Islet precursor cell (in vitro differentiated cells): ENCODE data around the gene NPIPA1.
"Not testable (repeated sequence)": the region's sequence is repeated elsewhere in the genome, so short reads cannot be mapped to it uniquely, and the experiment has no call there.

Experiments used
- DNase-seq: peaks from one replicate; pipeline ENCODE4 v3.0.0-alpha.2; 2018

NPIPA1 gene

DNA sequence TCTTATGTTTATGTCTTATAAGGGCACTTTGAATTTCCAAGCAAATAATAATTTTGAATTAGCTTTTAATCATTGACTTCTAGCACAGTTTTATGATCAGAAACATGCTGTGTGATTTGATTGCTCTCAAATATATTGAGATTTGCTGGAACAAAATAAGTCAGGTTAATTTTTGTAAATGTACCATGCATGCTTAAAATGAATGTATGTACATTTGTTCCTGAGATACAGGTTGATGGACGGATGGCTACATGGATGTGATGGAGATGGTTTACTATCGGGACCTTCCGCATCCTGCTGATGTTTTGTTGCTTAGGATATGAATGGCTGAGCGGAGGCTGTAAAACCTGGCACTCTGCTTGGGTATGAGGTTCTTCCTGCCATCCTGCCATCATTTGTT, at the start of gene NPIPA1:
TSS of gene NPIPA1 (plus strand) at position 301 of the 400 bp plus-strand sequence. CDS start at position 301, 0 bp downstream.
- not testable (repeated sequence) for DNase-seq

DNA sequence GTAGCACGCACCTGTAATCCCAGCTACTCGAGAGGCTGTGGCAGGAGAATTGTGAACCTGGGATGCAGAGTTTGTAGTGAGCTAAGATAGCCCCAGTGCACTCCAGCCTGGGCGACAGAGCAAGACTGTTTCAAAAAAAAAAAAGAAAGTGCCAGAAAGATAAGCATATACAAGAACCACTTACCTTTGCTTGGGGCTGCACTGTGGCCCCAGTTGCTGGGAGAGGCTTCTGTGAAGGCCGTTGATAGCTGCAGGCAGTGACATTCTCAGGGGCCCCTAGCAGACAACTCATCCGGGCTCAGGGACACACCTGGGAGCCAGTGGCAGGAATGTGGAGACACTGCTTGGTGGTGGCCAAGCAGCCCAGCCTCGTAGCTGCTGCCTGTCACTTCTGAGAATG, 45.1 kb upstream of the NPIPA1 start:
- DNase-seq = peak; percentile 19

DNA sequence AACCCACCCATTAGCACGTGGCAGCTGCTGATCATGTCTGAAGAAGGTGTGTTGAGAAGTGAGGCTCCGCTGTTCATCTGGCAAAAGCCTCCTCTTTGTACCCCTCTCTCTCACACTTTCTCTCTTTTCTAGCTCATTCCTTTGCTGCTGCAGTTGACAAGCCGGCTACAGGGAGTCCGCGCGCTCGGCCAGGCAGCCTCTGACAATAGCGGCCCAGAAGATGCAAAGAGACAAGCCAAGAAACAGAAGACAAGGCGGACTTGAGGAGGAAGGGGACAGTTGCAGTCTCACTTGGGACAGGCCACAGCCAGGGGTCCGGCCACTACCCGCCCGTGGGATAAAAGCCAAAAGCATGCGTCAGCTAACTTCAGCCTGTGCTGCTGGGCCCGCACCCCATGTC, 41.9 kb upstream of the NPIPA1 start:
- DNase-seq = peak; percentile 31

DNA sequence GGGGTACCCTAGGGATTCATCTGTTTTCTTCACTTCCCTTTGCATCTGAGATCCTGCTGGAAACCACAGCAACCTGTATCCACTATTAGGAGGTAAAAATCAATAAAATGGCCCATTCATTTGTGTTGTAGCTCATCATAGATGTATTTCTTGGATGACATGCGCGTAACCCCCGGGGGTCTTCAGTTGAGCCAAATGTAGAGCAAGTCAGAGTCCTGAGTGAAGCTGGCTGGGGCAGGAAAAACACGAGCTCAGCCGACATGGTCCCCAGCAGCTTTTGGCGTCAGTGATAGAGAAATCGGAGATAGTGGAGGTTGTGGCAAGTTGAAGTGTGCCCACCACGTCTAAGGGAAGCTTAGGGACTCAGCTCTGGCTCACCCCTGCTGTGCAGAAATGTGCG, 41.2 kb upstream of the NPIPA1 start:
- peak; percentile 38 for DNase-seq

DNA sequence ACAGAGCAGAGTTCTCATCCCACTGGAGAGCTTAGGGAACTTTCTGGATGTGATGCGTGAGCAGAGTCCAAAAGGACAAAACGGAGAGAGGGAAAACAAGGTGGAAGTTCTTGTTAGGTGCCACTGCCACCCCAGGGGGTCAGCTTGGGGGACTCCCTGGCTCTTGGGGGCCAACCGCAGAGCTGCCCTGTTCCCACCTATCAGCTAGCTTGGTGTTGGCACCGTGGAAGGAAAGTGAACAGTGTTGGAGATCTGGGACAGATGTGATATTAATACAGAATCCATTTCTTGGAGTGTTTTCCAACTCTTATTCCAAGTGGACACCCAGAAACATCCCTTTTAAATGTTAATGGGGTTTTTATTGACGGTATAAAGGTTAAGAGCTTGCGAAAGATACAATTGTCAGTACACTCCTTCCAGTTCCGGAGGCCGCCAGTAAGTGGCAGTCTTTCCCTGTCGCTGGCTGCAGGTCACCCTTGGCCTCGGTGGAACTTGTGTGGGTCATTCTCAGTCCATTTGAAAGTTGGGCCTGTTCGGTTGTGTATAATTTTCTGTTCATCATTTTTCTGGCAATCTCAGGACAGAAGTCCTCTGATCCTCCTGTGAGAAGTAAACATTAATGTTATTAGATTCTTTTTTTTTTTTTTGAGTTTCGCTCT, 40.1 kb upstream of the NPIPA1 start:
- DNase-seq = not testable (repeated sequence)

DNA sequence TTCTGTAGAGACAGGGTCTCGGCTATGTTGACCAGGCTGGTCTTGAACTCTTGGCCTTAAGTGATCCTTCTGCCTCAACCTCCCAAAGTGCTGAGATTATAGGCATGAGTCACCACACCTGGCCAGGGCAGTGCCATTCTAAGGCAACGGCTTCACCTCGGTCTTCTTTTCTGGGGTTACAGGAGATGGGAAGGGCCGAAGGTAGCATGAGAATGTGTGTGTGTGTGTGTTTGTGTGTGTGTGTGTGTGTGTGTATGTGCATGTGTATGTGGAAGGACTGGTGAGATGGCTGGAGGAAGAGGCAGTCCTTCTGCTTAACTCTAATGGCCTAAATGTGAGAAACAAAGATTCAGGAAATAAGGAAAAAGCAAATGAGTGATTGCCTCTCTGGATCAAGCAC, 39.1 kb upstream of the NPIPA1 start:
- peak; percentile 11 for DNase-seq

DNA sequence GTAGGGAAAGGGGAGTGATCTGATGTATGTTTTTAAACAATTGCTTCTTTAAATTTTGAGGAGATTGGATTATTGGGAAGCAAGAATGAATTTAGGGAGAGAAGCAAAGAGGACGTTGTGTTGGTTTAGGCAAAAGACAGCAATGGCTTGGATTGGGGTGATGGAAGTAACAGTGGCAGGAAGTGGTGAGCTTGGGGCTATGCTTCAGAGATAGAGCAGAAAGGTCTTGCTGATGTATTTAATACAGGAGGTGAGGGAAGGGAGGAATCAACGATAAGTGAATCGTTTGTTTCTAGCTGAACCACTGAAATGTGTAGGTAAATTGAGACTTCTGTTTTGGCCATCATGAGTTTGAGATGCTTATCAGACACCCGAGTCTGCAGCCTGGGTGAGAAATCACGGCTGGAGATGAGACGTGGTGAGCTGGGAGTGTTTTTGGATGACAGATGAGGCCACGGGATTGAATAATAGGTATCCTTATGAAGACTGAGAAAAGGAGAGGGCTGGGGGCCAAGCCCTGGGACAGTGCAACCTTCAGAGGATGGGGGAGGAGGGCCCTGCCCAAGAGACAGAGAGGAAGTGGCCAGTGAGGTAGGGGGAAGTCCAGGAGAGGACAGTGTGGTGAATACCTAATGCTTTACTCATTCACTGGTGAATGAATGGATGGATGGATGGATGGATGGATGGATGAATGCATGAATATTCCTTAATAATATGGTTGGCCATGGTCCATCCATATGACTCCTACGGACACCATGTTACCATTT, 33.9 kb upstream of the NPIPA1 start:
- peak; percentile 44 for DNase-seq

DNA sequence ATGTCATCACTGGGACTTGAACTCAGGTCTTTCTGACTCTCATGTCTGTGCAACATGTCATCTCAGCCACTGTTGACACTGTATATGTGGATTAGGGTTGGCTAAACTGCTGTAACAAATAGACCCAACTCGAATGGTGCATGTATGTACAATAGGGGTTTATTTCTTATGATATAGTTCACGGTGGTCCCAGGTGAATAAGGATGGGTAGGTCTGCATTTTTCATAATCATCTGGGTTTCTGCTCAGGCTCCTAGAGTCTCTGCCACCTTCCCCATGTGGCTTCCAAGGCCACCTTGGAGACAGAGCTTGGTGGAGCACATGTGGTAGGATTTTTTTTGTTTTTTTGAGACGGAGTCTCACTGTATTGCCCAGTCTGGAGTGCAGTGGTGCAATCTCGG, 27.5 kb upstream of the NPIPA1 start:
- DNase-seq = not testable (repeated sequence)

DNA sequence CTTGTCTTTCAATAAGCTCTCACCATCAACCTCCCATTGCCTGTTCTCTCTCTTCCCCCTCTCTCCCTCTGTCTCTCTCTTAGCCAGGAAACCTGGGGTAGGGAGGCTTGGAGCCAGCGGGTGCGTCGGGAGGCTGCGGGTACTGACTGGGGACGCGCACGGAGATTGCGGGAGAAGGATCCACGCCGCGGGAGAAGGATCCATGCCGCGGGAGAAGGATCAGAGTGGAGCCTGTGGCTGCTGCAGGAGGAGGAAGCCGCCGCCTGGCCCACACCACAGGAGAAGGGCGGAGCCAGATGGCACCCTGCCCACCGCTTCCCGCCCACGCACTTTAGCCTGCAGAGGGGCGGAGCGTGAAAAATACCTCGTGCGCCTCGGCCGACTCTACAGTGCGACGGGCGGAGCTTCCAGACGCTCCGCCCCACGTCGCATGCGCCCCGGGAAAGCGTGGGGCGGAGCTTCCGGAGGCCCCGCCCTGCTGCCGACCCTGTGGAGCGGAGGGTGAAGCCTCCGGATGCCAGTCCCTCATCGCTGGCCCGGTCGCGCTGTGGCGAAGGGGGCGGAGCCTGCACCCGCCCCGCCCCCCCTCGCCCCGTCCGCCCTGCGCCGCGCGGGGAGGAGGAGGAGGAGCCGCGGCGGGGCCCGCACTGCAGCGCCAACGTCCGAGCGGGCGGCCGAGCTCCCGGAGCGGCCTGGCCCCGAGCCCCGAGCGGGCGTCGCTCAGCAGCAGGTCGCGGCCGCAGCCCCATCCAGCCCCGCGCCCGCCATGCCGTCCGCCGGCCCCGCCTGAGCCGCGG, 26.2 kb upstream of the NPIPA1 start:
- DNase-seq = not testable (repeated sequence)

DNA sequence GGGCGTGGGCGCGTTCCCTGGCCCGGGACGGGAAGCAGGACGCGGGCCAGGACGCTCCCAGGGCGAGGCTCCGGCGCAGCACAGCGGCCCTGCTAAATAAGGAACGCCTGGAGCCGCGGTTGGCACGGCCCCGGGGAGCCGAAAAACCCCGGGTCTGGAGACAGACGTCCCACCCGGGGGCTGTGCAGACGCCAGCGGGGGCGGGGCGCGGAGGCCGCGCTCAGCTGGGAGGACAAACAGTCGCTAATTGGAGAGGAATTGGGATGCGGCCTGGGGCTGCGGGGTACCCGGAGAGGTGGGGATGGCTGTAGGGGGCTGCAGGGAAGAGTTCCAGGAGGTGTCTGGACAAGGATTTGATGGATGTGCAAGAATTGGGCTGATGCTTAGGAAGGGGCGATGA, 25.3 kb upstream of the NPIPA1 start:
- not testable (repeated sequence) for DNase-seq

DNA sequence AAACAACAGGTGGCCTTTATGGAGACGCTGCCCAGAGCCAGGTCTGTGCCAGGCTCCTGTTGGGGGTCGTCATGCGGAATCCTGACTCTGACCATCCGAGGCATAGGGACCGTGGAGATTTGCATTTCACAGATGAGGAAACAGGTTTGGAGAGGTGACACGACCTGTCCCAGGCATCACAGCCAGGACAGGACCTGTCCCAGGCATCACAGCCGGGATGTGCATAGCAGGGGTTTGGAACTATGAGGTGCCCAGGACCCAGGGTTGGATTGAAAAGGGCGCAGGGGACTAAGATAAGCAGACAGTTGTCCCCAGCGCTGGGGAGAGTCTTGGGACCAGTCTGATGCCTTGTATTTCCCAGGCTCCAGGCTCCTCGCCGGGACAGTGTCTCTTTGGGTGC, 24.7 kb upstream of the NPIPA1 start:
- DNase-seq = not testable (repeated sequence)

DNA sequence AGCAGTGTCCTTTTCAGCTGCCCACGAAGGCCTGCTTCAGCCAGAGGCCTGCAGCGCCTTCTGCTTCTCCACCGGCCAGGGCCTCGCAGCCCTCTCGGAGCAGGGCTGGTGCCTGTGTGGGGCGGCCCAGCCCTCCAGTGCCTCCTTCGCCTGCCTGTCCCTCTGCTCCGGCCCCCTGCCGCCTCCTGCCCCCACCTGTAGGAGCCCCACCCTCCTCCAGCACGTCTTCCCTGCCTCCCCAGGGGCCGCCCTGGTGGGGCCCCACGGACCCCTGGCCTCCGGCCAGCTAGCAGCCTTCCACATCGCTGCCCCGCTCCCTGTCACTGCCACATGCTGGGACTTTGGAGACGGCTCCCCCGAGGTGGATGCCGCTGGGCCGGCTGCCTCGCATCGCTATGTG, 18.7 kb upstream of the NPIPA1 start:
- DNase-seq = peak; percentile 44

DNA sequence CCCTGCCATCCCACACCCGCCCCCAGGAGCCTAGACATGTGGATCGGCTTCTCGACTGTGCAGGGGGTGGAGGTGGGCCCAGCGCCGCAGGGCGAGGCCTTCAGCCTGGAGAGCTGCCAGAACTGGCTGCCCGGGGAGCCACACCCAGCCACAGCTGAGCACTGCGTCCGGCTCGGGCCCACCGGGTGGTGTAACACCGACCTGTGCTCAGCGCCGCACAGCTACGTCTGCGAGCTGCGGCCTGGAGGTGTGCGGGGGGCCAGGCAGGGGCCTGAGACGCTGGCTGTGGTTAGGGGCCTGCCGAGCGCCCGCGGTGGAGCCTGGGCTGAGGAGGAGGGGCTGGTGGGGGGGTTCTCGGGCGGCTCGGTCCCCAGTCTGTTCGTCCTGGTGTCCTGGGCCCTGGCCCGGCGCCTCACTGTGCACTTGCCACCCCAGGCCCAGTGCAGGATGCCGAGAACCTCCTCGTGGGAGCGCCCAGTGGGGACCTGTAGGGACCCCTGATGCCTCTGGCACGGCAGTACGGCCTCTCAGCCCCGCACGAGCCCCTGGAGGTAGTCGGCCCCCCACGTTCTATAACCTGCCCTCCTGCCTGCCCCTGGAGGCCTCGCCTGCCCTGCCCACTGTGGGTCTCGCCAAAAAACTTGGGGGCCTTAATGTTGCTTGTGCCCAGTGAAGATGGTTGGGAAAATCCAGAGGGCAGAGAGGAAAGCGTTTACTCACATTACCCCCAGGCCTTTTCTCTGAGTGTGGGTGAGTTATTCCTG, 17.2 kb upstream of the NPIPA1 start:
- DNase-seq = not testable (repeated sequence)

DNA sequence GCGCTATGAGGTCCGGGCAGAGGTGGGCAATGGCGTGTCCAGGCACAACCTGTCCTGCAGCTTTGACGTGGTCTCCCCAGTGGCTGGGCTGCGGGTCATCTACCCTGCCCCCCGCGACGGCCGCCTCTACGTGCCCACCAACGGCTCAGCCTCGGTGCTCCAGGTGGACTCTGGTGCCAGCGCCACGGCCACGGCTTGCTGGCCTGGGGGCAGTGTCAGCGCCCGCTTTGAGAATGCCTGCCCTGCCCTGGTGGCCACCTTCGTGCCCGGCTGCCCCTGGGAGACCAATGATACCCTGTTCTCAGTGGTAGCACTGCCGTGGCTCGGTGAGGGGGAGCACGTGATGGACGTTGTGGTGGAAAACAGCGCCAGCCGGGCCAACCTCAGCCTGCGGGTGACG, 15.0 kb upstream of the NPIPA1 start:
- DNase-seq = not testable (repeated sequence)

DNA sequence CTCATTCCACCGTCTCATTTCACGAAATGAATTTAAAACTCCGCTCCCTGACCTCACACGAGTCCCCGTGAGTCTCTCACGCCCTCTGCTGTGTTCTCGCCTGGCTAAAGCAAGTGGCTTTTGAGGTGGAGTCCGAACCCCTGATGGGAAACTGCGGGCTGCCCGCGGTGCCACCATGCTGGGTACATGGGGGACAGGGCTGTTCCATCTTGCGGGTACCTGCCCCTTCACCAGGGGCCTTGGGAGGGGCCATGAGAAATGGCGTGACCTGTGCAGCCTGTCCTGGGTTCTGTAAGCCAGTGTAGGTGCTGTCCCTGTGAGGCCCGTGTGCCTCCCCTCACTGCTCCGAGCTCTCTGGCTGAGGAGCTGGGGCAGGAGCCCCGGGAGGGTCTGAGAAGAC, 14.3 kb upstream of the NPIPA1 start:
- DNase-seq = not testable (repeated sequence)

DNA sequence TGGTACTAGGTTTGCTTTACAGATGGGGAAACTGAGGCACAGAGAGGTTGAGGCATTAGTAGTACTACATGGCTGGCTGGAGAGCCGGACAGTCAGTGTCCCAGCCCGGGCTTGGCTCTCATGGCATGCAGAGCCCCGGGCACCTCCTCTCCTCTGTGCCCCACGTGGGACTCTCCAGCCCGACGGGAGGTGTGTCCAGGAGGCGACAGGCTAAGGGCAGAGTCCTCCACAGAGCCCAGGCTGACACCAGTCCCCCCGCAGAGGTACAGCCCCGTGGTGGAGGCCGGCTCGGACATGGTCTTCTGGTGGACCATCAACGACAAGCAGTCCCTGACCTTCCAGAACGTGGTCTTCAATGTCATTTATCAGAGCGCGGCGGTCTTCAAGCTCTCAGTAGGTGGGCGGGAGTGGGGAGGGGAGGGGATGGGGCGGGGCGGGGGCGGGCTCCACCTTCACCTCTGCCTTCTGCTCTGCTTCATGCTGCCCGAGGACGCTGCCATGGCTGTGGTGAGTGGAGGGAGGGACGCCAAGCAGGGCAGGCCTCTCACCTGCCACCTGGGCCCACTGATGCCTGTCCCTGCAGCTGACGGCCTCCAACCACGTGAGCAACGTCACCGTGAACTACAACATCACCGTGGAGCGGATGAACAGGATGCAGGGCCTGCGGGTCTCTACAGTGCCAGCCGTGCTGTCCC, 13.7 kb upstream of the NPIPA1 start:
- DNase-seq = not testable (repeated sequence)

DNA sequence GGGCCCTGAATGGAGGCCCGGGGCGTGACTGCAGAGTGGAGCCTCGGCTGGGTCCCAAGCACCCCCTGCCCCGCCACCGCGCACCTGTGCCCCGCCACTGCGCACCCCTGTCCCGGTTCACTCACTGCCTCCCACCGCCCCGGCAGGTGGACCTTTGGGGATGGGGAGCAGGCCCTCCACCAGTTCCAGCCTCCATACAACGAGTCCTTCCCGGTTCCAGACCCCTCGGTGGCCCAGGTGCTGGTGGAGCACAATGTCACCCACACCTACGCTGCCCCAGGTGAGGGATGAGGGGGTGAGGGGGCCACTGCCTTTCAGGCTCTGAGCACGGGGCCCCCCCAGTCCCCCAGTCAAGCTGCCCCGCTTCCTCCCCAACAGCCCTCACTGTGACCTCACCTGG, 12.9 kb upstream of the NPIPA1 start:
- not testable (repeated sequence) for DNase-seq

DNA sequence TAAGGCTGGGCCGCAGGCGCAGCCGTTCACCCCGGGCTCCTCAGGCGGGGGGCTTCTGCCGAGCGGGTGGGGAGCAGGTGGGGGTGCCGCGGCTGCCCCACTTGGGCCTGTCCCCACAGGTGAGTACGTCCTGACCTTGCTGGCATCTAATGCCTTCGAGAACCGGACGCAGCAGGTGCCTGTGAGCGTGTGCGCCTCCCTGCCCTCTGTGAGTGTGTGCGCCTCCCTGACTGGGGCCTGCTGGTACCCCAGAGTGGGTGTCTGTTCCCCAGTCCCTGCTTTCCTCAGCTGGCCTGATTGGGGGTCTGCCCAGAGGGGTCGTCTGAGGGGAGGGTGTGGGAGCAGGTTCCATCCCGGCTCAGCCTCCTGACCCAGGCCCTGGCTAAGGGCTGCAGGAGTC, 12.3 kb upstream of the NPIPA1 start:
- DNase-seq = not testable (repeated sequence)

DNA sequence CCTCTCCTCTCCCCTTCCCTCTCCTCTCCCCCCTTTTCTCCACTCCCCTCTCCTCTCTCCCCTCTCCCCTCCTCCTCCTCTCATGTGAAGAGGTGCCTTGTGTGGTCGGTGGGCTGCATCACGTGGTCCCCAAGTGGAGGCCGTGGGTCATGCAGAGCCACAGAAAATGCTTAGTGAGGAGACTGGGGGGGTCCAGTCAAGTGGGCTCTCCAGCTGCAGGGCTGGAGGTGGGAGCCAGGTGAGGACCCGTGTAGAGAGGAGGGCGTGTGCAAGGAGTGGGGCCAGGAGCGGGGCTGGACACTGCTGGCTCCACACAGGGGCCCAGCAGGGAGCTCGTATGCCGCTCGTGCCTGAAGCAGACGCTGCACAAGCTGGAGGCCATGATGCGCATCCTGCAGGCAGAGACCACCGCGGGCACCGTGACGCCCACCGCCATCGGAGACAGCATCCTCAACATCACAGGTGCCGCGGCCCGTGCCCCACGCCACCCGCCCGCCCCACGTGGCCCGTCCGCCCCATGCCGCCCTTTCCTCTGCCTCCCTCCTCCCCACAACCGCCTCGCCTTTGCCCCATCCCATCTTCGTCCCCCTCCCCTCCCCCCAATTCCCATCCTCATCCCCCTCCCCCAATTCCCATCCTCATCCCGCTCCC, 9.1 kb upstream of the NPIPA1 start:
- DNase-seq = peak; percentile 54

DNA sequence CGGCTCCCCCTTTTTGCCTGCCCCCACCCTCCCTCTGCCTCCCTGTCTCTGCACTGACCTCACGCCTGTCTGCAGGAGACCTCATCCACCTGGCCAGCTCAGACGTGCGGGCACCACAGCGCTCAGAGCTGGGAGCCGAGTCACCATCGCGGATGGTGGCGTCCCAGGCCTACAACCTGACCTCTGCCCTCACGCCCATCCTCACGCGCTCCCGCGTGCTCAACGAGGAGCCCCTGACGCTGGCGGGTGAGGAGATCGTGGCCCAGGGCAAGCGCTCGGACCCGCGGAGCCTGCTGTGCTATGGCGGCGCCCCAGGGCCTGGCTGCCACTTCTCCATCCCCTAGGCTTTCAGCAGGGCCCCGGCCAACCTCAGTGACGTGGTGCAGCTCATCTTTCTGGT, 8.1 kb upstream of the NPIPA1 start:
- DNase-seq = not testable (repeated sequence)

DNA sequence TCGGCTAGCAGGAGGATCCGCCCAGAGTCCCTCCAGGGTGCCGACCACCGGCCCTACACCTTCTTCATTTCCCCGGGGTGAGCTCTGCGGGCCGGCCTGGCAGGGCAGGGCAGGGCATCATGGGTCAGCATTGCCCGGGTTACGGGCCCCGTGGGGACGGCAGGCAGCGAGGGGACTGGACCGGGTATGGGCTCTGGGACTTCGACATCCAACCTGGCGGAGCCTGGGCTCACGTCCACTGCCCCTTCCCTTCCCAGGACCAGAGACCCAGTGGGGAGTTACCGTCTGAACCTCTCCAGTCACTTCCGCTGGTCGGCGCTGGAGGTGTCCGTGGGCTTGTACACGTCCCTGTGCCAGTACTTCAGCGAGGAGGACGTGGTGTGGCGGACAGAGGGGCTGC, 7.0 kb upstream of the NPIPA1 start:
- DNase-seq = not testable (repeated sequence)

DNA sequence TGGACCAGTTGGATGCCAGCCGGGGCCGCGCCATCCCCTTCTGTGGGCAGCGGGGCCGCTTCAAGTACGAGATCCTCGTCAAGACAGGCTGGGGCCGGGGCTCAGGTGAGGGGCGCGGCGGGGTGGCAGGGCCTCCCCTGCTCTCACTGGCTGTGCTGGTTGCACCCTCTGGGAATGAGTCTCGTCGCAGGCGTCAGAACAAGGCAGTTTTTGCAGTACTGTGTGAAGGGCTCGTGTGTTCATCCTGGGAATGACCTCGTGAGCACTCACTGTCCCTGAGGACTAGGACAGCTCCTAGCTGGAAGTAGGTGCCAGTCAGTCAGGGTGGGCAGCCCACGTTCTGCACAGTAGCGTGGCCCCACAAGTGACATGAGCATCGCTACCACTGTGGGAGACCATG, 6.3 kb upstream of the NPIPA1 start:
- not testable (repeated sequence) for DNase-seq
